Activated CD8-positive, alpha-beta memory T cell treated with anti-CD3 and anti-CD28 coated beads, Interleukin-2, amount 50 U/mL, for 24 hours (primary cell): ENCODE data around the gene ZFYVE21.
"Not testable (repeated sequence)": the region's sequence is repeated elsewhere in the genome, so short reads cannot be mapped to it uniquely, and the experiment has no call there.

Source experiments
- DNase-seq: peaks from one replicate; pipeline ENCODE4 v3.0.0-alpha.2; 2020; ENCODE audit errors: extremely low read depth

ZFYVE21 gene

DNA sequence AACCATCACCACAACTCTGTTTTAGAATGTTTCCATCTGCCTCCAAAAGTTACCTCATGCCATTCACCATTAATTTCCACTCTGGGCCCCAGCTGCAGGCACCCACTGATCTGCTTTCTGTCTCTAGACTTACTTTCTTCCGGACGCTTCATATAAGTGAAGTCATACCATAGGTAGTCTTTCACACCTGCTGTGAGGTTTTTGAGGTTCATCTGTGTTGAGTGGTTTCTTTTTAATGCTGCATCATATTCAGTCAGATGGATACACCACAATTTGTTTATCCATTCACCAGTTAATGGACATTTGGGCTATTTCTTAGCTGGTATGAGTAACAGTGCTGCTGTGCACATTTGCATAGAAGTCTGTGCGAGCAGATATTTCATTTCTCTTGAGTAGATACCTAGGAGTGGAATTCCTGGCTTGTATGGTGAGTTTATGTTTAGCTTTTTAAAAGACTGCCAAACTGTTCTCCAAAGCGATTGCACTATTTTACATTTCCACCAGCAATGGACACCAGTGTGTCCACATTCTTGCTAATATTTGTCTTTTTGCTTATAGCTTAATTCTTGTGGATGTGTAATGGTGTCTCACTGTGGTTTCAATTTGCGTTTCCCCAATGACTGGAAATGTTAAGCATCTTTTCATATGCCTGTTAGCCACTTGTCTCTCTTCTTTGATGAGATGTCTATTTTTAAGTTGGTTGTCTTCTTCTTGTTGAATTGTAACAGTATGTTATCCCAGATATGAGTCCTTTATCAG lies 48.3 kb downstream of the ZFYVE21 start:
- DNase-seq, result no peak

DNA sequence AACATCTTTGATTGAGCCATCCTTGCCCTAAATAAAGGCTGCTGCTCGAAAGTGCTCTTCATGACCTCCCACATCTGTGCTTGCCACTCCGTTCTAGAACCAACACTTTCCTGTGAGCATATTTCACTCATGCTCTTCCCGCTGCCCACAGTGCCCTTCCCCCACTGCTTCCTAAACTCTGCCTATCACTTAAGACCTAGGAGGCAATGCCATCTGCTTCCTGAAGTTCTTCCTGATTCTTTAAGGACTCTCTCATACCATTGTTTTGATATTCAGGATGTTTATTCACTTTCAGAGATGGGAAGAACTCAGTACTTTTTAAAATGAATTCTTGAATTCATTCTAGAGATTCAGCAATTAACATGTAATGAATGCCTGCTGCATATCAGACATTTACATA lies 49.9 kb downstream of the ZFYVE21 start:
- no peak for DNase-seq

DNA sequence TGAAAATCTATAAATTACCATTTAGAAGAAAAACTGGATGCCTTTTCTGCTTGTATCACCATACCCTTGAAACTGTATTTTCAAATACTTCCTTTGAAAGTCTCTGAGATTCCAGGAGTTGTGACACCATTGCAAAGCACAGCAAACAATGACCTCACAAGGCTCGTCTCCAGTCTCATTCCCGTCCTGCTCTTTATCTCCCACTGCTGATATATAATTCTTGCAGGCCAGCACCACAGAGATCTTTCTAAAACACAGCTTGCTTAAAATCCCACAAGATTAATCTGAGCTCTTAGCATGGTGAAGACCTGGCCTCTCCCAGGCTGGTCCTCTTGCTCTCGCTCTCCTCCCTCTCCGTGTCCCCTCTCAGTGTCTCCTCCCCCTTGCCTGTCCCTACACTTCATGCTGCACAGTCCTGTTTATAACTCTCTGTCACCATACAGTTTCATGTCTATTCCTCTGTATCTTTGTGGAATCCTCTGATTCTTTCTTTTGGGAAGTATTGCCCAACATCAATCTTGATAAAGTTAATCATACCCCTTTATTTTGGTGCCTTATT lies 51.8 kb downstream of the ZFYVE21 start:
- DNase-seq, result no peak

DNA sequence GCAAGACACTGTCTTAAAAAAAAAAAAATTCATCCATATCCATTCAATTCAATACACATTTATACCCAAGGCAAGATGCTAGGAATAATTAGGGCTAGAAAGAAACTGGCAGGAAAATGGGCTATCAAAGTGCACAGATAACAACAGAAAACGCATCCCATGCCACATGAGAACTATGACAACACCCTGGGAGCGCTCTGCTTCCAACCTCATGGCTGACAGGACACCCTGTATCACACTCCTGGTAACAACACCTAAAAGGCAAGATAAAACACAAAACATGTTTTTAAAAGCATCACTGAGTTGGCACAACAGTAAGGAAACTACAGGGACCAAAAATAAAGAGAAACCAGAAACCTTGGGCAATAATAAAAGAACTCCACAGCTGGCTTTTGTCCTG lies 54.9 kb downstream of the ZFYVE21 start:
- no peak for DNase-seq

DNA sequence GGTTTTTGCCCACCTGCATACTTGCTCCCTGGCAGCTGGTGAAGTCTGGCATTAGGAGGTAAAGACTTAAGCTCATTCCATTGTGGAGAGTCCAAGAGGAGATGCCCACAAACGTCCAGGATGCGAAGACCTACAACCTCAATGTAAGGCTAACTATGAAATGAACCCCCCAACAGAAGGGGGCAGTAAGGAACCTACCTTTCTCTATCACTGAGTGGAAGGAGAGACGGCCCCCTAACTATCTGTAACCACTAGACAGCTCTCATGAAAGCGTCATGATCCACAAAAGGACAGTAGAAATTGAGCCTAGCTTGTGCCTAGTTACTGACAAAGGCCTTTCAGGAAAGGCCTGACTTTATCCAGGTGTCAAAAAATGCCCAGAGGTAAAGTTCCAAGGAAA lies 55.3 kb downstream of the ZFYVE21 start:
- no peak for DNase-seq

DNA sequence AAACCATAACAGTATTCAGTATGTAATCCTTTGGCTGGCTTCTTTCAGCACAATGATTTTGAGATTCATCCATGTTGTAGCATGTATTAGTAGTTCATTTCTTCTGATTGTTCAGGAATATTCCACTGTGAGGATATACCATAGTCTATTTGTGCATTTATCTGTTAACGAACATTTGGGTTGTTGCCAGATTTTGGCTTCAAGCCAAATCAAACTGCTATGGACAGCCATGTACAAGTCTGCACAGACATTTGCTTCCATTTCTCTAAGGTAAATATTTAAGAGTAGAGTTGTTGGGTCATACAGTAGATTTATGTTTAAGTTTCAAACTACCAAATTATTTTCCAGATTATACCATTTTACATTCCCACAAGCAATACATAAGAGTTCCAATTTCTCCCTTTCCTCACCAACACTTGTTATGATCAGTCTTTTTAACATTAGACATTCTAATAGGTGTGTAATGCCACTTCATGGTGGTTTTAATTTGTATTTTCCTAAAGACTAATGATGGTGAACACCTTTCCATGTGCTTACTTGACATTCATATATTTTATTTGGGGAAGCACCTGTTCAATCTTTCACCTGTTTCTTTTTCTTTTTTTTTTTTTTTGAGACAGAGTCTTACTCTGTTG lies 56.6 kb downstream of the ZFYVE21 start:
- no peak for DNase-seq

DNA sequence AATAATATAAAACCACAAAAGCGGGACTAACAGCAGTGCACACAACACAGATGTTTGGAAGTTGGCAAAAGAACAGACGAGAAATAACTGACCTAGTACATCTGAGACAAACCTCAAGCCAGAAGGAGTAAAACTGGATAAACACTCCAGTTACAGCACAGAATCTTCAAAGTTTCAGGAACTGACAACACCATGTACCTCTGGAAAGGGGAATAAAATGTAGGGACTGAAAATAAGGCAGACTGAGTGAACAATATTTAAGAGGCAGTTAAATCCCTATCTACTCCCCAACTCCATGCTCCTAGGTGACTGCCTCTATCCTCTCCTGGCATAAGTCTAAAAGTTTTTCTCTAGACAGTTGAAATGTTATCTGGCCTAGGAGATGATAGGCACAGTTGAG lies 57.9 kb downstream of the ZFYVE21 start:
- DNase-seq, result no peak

DNA sequence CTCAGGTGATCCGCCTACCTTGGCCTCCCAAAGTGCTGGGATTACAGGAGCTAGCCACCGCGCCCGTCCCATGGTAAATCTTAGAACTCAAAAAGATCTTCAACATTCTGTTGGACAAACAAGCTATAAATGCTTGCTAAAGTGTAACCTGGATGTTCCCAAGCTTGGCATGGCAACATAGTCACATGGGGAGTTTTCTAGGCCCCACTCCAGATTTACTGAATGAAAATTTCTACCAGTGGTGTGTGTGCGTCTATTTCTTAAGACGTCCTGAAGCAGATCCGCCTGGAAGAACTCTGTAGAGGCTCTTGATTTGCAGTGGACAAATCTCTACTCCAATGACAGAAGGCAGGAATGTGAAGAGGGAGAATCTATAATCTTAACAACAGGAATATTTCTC lies 59.9 kb downstream of the ZFYVE21 start:
- no peak for DNase-seq

DNA sequence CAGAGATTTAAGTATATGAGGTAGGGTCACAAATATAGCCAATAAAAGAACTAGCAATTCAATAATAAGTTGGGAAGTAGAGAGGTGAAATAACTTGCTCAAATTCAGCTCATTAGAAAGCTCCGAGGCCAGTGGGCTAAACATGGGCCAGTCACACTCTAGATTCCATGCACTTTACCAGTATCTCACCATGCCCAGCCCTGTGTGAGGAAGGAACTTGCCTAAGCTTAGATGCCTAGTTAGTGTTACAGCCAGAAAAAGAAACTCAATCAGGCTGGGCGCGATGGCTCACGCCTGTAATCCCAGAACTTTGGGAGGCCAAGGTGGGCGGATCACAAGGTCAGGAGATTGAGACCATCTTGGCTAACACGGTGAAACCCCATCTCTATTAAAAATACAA lies 60.7 kb downstream of the ZFYVE21 start:
- DNase-seq, result not testable (repeated sequence)

DNA sequence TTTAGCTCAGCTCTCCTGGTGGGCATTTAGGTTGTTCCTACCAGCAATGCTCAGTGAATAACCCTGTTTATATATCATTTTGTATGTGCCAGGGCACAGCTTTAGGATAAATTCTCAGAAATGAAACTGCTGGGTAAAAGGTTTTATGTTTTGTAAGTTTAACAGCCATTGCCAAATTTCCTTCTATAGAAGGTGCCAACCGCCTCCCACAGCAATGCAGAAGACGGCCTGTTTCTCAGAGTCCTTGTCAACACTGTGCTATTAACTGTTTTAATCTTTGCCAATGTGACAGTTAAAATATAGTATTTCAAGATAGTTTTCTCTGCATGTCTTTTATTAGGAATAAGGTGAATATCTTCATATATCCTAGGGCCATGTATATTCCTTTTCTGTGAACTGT lies 66.8 kb downstream of the ZFYVE21 start:
- DNase-seq, result no peak
